Keratinocyte (primary cell): ENCODE data around the gene SERPINB5. TPM values are rescaled to one million over a fixed set of nuclear protein-coding genes. Genes with fewer than 3 reads are reported as not detected.

ENCODE experiments used
- DNase-seq: peaks from one replicate; pipeline ENCODE4 v3.0.0-alpha.2; 2011; ENCODE audit warnings: low read depth, missing footprints, low spot score
- FAIRE-seq: peaks from 2 replicates; lab custom pipeline; 2011; peaks lifted over from hg19 to GRCh38; lab: Jason Lieb, UNC
- H2AFZ ChIP-seq: 2 replicates; pipeline ENCODE4 v1.6.0; 2012; ENCODE audit warnings: low read length, control low read depth, inconsistent platforms; ENCODE audit not compliant: control insufficient read depth
- H3K27ac ChIP-seq: 2 replicates; pipeline ENCODE4 v1.5.1; 2011; ENCODE audit warnings: low read length; ENCODE audit not compliant: control insufficient read depth, insufficient read depth
- H3K27me3 ChIP-seq: 3 replicates; pipeline ENCODE4 v1.6.0; 2011; ENCODE audit warnings: low read length; ENCODE audit not compliant: control insufficient read depth, insufficient read depth; ENCODE audit errors: extremely low read depth
- H3K36me3 ChIP-seq, 2 experiments: 2 replicates in 1 of 2; 3 replicates in 1 of 2; pipeline ENCODE4 v1.5.1; 2011; ENCODE audit warnings: low read length in 2 of 2, mild to moderate bottlenecking in 1 of 2; ENCODE audit not compliant: control insufficient read depth in 2 of 2, insufficient read depth in 2 of 2; ENCODE audit errors: extremely low read depth in 1 of 2
- H3K4me1 ChIP-seq: 3 replicates; pipeline ENCODE4 v1.5.1; 2011; ENCODE audit warnings: low read length; ENCODE audit not compliant: control insufficient read depth, insufficient read depth; ENCODE audit errors: extremely low read depth
- H3K4me2 ChIP-seq: 3 replicates; pipeline ENCODE4 v1.6.0; 2011; ENCODE audit warnings: low read depth, low read length; ENCODE audit not compliant: control insufficient read depth, insufficient read depth; ENCODE audit errors: extremely low read depth
- H3K4me3 ChIP-seq, 3 experiments: fragments of 200-600 bp in 1 of 3; sonication (generic) in 1 of 3; 2 replicates in 2 of 3; 3 replicates in 1 of 3; pipeline ENCODE4 v1.5.1; 2011 to 2016; ENCODE audit warnings: low read length in 3 of 3, mild to moderate bottlenecking in 3 of 3, control low read depth in 2 of 3, inconsistent platforms in 1 of 3, low read depth in 1 of 3, mixed read lengths in 1 of 3, mixed run types in 1 of 3, moderate library complexity in 1 of 3; ENCODE audit not compliant: control insufficient read depth in 2 of 3, insufficient read depth in 2 of 3; ENCODE audit errors: extremely low read depth in 1 of 3
- H3K79me2 ChIP-seq: 2 replicates; pipeline ENCODE4 v1.6.0; 2012; ENCODE audit warnings: low read length; ENCODE audit not compliant: control insufficient read depth, insufficient read depth
- H3K9ac ChIP-seq: 3 replicates; pipeline ENCODE4 v1.6.0; 2011; ENCODE audit warnings: low read length; ENCODE audit not compliant: control insufficient read depth, insufficient read depth; ENCODE audit errors: extremely low read depth
- H3K9me1 ChIP-seq: 3 replicates; pipeline ENCODE4 v1.6.0; 2011; ENCODE audit warnings: low read length; ENCODE audit not compliant: control insufficient read depth, insufficient read depth; ENCODE audit errors: extremely low read depth
- H3K9me3 ChIP-seq: 2 replicates; pipeline ENCODE4 v1.5.1; 2012; ENCODE audit warnings: low read depth, low read length; ENCODE audit not compliant: control insufficient read depth
- H4K20me1 ChIP-seq: 3 replicates; pipeline ENCODE4 v1.6.0; 2011; ENCODE audit warnings: low read length; ENCODE audit not compliant: control insufficient read depth, insufficient read depth; ENCODE audit errors: extremely low read depth
- CTCF ChIP-seq, 3 experiments: IDR thresholded peaks in 1 of 3; conservative IDR thresholded peaks in 1 of 3; optimal IDR thresholded peaks in 1 of 3; 2 replicates in 2 of 3; 3 replicates in 1 of 3; pipeline versions ENCODE3 to v1.5.1; 2011; ENCODE audit warnings: low read length in 3 of 3, mild to moderate bottlenecking in 3 of 3, moderate library complexity in 2 of 3, control low read depth in 1 of 3, inconsistent platforms in 1 of 3; ENCODE audit not compliant: insufficient read depth in 2 of 3; ENCODE audit errors: extremely low read depth in 1 of 3
- EZH2 ChIP-seq: IDR thresholded peaks from one replicate; pipeline ENCODE4 v1.6.1; 2012; ENCODE audit warnings: inconsistent platforms, mild to moderate bottlenecking, low read length, moderate library complexity
- dilution Hi-C: fragments of 300-500 bp; cut with MboI; formaldehyde crosslinking; loops from one replicate; pipeline ENCODE4 v1.7.0; 2020; ENCODE audit warnings: low sequenced_read_pairs; ENCODE audit not compliant: extremely low pct_ligation_motif_present
- polyA plus RNA-seq, 5 experiments: library from polyadenylated mRNA; depleted of rRNA in 3 of 5; stranded (reverse) in 3 of 5; stranded (forward) in 1 of 5; unstranded in 1 of 5; fragments of >200 nt; gene quantifications; 1 replicate in 1 of 5; 2 replicates in 3 of 5; 3 replicates in 1 of 5; pipeline versions ENCODE4 v1.2.1 to v1.2.3, GENCODE V29; 2011 to 2012; ENCODE audit warnings: missing spikeins in 2 of 5, low read depth in 1 of 5, low replicate concordance in 1 of 5

Gene SERPINB5
- polyA plus RNA-seq, 1 donor (not counting 4 experiments of a cell fraction or from before 2014, with no cell fraction given), result 833 TPM

GRCh38 chr18:63551769-63552168, 75.0 kb downstream of the SERPINB5 start:
- H3K27ac ChIP-seq, result no peak overlapping the region
- no peak overlapping the region for H3K9ac ChIP-seq
- H3K4me3 ChIP-seq, result no peak overlapping the region
- DNase-seq (no peak), FAIRE-seq (no peak)
- no peak overlapping the region for H2AFZ ChIP-seq
- dilution Hi-C loops, result no loop called here
- H3K9me3 ChIP-seq, result no peaks in the 10 kb centered on the region
- no peaks in the 10 kb centered on the region for H3K27me3 ChIP-seq
- no peaks in the 10 kb centered on the region for H3K79me2 ChIP-seq
- H3K9me1 ChIP-seq, result no peaks in the 10 kb centered on the region
- no peak overlapping the region for H3K4me2 ChIP-seq
- H4K20me1 ChIP-seq, result no peaks in the 10 kb centered on the region
- H3K36me3 ChIP-seq, result no peaks in the 10 kb centered on the region
- TF ChIP-seq CTCF (optimal IDR thresholded peaks at IDR 0.05 in 1 of 3, IDR thresholded peaks at IDR 0.05 in 1 of 3, conservative IDR thresholded peaks at IDR 0.05 in 1 of 3; ENCODE audit: extremely low read depth in 1 of 3, insufficient read depth in 2 of 3, low read length in 3 of 3), result no peak
- TF ChIP-seq EZH2, result no peak
- peaks cover 20% of the 10 kb centered on the region for H3K4me1 ChIP-seq

GRCh38 chr18:63552581-63552980, 75.8 kb downstream of the SERPINB5 start:
- Histone ChIP-seq H3K36me3 (no peaks in the 10 kb centered on the region), H3K27ac (peak overlapping the region; percentile 51), H3K9ac (no peak overlapping the region), H3K27me3 (no peaks in the 10 kb centered on the region), H4K20me1 (no peaks in the 10 kb centered on the region), H3K9me1 (no peaks in the 10 kb centered on the region), H2AFZ (peak overlapping the region; percentile 52), H3K4me1 (peaks cover 20% of the 10 kb centered on the region), H3K4me2 (peak overlapping the region; percentile 64), H3K9me3 (no peaks in the 10 kb centered on the region), H3K4me3 (peak overlapping the region in 1 of 3 experiments; percentile 12), H3K79me2 (no peaks in the 10 kb centered on the region)
- FAIRE-seq (peak; percentile 29), DNase-seq (no peak)
- dilution Hi-C loops, result no loop called here
- TF ChIP-seq EZH2, result no peak
- TF ChIP-seq CTCF (optimal IDR thresholded peaks at IDR 0.05 in 1 of 3, IDR thresholded peaks at IDR 0.05 in 1 of 3, conservative IDR thresholded peaks at IDR 0.05 in 1 of 3; ENCODE audit: extremely low read depth in 1 of 3, insufficient read depth in 2 of 3, low read length in 3 of 3), result no peak
